HG02973 (cell line): ENCODE measurements around the gene CEP55.
"Not testable (repeated sequence)": the region's sequence is repeated elsewhere in the genome, so short reads cannot be mapped to it uniquely, and the experiment has no call there.

ENCODE experiments used
- ATAC-seq: cut with Tn5 transposase; IDR thresholded peaks from one replicate; pipeline ENCODE4 v1.9.1; 2021; ENCODE audit warnings: moderate library complexity; ENCODE audit not compliant: unreplicated experiment

Gene CEP55

DNA sequence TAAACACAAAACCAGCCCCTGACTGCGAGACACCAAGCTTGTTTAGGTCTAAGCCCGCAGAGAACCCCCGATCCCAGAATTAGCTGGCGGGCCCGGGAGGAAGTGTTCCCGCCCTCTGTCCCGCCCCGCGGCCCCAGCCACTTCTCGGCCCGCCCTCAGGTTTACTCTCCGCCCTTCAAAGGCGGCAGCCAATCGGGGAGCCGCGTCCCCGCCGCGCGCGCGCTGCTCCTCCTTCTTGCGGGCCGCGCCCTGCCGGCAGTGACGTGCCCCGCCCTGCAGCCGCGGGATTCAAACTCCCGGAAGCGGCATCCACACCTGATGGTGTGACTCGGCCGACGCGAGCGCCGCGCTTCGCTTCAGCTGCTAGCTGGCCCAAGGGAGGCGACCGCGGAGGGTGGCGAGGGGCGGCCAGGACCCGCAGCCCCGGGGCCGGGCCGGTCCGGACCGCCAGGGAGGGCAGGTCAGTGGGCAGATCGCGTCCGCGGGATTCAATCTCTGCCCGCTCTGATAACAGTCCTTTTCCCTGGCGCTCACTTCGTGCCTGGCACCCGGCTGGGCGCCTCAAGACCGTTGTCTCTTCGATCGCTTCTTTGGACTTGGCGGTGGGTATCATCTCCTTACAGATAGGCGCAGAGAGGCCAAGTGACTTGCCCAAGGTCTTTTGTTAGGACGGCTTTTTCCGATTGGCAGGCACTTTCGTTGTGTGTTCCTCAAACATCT is at the start of gene CEP55:
CEP55 (plus strand) TSS at position 291 of the 720 bp plus-strand sequence. CDS start 3,440 bp downstream, outside the sequence.
- peak; percentile 98 for ATAC-seq

DNA sequence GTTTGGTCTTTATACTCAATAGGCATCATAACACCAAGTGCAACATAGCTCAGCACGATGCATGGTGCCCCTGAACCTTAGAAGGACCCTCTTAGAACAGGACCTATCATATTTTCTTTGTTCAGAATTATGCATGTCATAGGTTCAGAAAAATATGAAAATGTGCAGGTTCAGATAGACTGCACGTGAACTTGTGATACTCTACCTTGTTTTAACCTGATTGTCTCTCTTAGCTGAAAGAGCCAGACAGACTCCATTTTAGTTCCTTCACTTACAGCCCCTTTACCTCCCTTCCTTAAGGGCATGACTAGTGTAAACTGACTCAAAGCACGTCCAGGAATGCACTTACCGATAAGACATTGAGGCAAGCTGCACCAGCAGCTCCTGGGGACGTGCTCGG is 49.4 kb upstream of the CEP55 start:
- no peak for ATAC-seq

DNA sequence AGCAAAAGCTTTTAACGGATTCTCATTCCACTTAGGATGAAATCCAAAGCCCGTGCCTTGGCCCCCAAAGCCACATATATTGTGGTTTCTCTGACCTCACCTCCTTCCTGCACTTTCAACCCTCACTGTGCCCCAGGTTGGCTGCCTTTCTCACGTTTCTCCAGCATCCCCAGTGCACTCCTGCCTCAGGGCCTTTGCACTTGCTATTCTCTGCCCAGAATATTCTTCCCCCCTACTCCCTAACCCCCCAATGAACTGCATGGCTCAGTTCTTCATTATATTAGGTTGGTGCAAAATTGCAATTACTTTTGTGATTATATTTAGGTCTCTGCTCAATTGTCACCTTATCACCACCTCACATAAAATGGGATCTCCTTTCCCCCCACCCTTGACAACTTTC is 48.4 kb upstream of the CEP55 start:
- ATAC-seq, result no peak

- no peak for ATAC-seq
Observed at GRCh38 chr10:93451244-93451947, 45.0 kb upstream of the CEP55 start.

- ATAC-seq, result no peak
Observed at GRCh38 chr10:93452143-93452542, 44.3 kb upstream of the CEP55 start.

GRCh38 chr10:93454146-93454545 is 42.3 kb upstream of the CEP55 start:
- ATAC-seq, result no peak

DNA sequence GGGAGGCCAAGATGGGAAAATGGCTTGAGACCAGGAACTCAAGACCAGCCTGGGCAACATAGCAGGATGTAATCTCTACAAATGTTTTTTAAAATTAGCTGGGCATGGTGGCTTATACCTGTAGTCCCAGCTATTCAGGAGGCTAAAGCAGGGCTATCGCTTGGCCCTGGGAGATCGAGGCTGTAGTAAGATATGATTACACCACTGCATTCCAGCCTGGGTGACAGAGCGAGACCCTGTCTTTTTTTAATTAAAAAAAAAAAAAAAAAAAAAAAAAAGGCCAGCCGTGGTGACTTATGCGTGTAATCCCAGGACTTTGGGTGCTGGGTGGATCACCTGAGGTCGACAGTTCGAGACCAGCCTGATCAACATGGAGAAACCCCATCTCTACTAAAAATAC is 41.7 kb upstream of the CEP55 start:
- ATAC-seq, result no peak

- ATAC-seq, result no peak
Observed at GRCh38 chr10:93456480-93456879, 39.9 kb upstream of the CEP55 start.

DNA sequence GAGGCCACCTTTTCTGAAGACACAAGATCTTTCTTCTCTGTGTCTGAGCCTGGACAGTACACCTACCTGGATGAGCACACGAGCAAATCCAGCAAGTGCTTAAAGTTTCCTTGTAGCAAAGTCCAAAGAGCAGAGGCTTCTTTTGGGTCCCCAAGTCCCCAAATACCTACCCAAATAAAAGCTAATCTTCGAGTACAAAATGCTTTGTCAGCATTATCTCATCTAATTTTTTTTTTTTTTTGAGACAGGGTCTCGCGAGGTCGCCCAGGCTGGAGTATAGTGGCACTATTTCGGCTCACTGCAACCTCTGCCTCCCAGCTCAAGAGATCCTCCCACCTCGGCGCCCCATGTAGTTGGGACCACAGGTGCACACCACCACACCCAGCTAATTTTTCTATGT is 38.9 kb upstream of the CEP55 start:
- ATAC-seq, result no peak

DNA sequence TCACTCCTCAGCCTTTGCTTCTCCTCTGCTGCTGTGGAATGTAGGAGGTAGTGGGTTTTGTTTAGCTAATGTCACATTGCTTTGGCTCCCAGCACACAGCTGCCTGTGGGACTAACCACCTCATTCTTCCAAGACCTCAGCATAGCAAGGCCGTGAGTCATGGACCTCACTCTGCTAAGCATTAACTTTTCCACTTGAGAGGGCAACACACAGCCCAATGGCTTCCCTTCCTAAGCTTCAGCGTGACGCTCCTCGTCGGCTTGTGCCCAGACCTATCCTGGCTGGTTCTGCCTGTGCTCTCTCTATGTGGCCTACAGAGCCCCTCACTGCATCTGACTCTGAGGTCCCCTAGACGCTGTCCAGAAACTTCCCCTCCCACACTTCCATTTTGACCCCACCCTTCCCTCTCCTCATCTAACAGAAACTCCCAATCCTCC is 37.6 kb upstream of the CEP55 start:
- no peak for ATAC-seq

GRCh38 chr10:93459466-93459865 is 36.9 kb upstream of the CEP55 start:
- no peak for ATAC-seq

DNA sequence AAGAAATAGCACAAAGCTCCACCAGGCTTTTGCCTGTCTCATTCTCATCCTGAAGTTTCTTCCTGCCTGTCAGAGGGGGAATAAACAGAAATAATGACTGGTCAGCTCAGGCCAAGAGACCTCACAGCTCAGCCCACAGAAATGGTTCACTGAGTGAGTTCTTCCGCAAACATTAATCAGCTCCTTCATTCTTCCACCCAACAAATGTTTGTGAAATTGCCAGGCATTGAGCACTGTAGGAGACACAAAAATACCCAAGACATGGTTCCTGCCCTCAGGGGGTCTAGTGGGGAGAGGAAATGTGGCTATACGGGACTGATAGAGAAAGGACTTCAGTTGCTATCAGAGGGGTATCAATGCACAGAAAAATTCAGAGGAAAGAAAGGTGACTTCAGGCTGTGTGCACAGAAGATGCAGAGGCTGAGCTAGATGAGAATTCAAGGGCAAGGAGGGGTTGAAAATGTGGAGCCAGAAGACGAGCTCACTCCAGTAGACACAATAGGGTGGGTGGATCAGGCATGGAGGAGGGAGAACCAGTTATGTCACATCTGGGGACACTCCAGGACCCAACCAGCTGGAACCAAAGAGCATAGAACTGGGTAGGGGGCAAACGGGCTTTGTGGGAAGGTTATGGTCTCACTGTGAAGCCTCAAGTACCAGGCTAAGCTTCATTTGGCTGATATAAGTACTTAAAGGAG is 35.2 kb upstream of the CEP55 start:
- no peak for ATAC-seq

DNA sequence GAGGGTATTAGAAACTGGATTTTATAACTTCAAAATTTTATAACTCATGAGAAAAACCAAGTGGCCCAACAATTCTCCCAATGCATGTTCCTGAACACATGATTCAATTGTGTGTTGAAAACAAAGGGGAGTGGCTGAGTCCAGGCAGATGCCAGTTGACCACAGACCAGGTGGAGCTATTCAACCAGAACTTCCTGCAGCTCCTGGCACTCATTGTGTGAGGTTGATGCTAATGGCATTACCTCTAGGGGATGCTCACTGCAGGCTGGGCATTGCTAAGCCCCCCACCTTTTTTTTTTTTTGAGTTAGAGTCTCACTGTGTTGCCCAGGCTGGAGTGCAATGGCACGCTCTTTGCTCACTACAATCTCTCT is 34.6 kb upstream of the CEP55 start:
- no peak for ATAC-seq

GRCh38 chr10:93462371-93462770 is 34.0 kb upstream of the CEP55 start:
- ATAC-seq, result no peak

- ATAC-seq, result no peak
Observed at GRCh38 chr10:93462881-93463280, 33.5 kb upstream of the CEP55 start.

GRCh38 chr10:93463723-93464476 is 32.5 kb upstream of the CEP55 start:
- ATAC-seq, result no peak

DNA sequence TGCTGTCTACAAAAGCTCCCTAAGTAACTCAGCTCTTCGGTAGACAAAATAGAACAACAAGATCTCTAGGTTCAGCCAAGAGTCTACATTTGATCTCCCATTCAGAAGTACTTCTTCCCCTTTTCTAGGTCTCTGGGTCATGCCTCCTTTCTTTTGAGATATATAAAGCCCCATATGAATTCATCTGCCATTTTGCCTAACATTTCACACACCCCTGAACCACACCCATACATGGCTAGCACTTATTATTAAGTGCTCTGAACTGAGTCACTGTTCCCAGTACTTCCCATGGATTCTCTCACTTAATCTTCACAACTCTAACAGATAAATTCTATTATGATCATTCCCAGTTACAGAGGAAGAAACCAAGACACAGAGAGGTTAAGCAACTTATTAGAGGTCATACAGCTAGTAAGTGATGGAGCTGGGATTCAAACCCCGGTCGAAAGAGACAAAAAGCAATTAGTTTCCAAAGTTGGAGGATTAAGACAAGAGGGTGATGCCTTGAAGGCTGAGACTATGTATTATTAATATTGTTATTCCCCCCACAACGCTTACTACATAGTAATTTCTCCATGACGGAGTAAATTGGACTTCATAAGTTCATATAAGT is 31.5 kb upstream of the CEP55 start:
- no peak for ATAC-seq

DNA sequence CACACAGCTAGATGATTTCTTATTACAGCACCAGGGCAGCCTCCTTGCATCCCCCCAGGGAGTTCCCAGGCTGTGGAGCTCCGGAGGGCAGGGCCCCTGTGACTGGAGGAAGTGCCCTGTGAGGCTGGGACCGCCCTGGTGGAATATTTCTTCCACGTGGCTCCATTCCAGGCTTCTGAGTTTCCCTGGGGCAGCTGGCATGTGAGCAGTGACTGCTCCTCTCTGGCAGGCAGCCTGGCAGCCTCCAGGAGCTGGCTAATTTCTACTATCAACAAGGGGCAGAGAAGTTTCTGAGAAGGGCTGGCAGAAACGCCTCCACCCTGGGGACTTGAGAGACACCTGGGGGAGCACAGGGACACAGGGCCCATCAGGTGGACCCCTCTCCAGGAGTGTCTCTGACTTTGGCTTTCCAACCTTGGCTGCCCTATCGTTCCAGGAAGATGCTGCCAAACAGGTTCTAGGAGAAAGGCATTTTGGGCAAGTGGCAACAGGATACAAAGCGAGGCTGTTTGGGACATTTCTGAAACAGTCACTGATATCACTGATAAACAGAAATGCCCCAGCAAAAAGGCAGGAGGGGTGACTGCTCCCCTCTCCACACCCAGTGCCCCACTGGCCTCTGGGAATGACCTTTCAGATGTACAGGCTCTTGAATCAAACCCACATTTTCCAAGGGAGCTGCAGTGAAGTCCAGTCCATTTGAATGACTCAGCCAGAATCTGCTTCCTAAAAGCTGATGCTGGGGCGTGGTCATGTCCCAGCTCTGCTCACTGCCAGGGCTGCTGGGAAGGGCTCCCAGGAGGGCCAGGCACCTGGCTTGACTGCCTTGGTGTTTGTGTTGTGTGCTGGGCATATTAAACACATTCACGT is 30.4 kb upstream of the CEP55 start:
- no peak for ATAC-seq

DNA sequence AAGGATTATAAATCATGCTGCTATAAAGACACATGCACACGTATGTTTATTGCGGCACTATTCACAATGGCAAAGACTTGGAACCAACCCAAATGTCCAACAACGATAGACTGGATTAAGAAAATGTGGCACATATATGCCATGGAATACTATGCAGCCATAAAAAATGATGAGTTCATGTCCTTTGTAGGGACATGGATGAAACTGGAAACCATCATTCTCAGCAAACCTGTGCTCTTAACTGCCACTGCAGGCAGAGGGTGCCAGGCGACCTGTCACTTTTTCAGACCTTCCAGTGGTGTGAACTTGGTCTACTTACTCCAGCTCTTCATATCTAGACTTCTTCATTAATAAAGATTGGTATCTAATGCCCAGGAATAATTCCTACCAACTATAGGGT is 28.8 kb upstream of the CEP55 start:
- not testable (repeated sequence) for ATAC-seq
